AG04449 (cell line): ENCODE data around the gene IGSF3.

ENCODE experiments used
- CTCF ChIA-PET: fragments of 350-600 bp; formaldehyde crosslinking; extraction: SDS; loops from one replicate; lab custom pipeline; 2021; ENCODE audit warnings: antibody characterized with exemption; lab: Yijun Ruan, JAX
- POLR2A ChIA-PET: fragments of 400-600, 350-600 bp; formaldehyde crosslinking; extraction: SDS; loops from one replicate; lab custom pipeline; 2020; ENCODE audit warnings: antibody characterized with exemption, inconsistent platforms; lab: Yijun Ruan, JAX
- DNase-seq: peaks from one replicate; pipeline ENCODE4 v3.0.0-alpha.2; 2010; ENCODE audit warnings: low read depth, low spot score
- H3K4me3 ChIP-seq: 2 replicates; pipeline ENCODE4 v1.5.1; 2011; ENCODE audit warnings: low read depth, mild to moderate bottlenecking, control low read depth, low read length
- TF ChIP-seq, protein P1 (sequence below): IDR thresholded peaks from one replicate; pipeline ENCODE4 v1.5.1; 2011; ENCODE audit warnings: mild to moderate bottlenecking, moderate library complexity, low read length, control low read depth, inconsistent platforms; ENCODE audit not compliant: insufficient read depth; ENCODE audit errors: missing control alignments

IGSF3 gene

GRCh38 chr1:116537040-116537831 lies 130.3 kb downstream of the IGSF3 start:
- DNase-seq, result no peak
- no peak overlapping the region for H3K4me3 ChIP-seq
- TF ChIP-seq, protein P1, sequence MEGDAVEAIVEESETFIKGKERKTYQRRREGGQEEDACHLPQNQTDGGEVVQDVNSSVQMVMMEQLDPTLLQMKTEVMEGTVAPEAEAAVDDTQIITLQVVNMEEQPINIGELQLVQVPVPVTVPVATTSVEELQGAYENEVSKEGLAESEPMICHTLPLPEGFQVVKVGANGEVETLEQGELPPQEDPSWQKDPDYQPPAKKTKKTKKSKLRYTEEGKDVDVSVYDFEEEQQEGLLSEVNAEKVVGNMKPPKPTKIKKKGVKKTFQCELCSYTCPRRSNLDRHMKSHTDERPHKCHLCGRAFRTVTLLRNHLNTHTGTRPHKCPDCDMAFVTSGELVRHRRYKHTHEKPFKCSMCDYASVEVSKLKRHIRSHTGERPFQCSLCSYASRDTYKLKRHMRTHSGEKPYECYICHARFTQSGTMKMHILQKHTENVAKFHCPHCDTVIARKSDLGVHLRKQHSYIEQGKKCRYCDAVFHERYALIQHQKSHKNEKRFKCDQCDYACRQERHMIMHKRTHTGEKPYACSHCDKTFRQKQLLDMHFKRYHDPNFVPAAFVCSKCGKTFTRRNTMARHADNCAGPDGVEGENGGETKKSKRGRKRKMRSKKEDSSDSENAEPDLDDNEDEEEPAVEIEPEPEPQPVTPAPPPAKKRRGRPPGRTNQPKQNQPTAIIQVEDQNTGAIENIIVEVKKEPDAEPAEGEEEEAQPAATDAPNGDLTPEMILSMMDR, result no peak
- CTCF ChIA-PET, result no interaction called here
- POLR2A ChIA-PET, result no interaction called here

GRCh38 chr1:116534014-116534739 lies 133.4 kb downstream of the IGSF3 start:
- ChIA-PET POLR2A (no interaction called here), CTCF (no interaction called here)
- no peak overlapping the region for H3K4me3 ChIP-seq
- no peak for DNase-seq
- TF ChIP-seq, protein P1, result no peak

GRCh38 chr1:116533429-116533820 lies 134.1 kb downstream of the IGSF3 start:
- TF ChIP-seq, protein P1, result no peak
- DNase-seq, result no peak
- ChIA-PET POLR2A (no interaction called here), CTCF (no interaction called here)
- H3K4me3 ChIP-seq, result no peak overlapping the region

GRCh38 chr1:116532671-116533428 lies 134.7 kb downstream of the IGSF3 start:
- H3K4me3 ChIP-seq, result no peak overlapping the region
- DNase-seq, result no peak
- TF ChIP-seq, protein P1, result no peak
- CTCF ChIA-PET, result no interaction called here
- POLR2A ChIA-PET, result no interaction called here

GRCh38 chr1:116531917-116532316 lies 135.6 kb downstream of the IGSF3 start:
- ChIA-PET CTCF (no interaction called here), POLR2A (no interaction called here)
- no peak overlapping the region for H3K4me3 ChIP-seq
- no peak for DNase-seq
- TF ChIP-seq, protein P1, result no peak

- POLR2A ChIA-PET, result no interaction called here
- no peak for DNase-seq
- CTCF ChIA-PET, result no interaction called here
- H3K4me3 ChIP-seq, result no peak overlapping the region
- TF ChIP-seq, protein P1, result no peak
Observed at GRCh38 chr1:116529681-116530080, 137.9 kb downstream of the IGSF3 start.
